Testis (tissue), 2 donors: ENCODE results near the gene IL36G.

Experiments
- CTCF ChIP-seq, 3 experiments: fragments of 450-650 bp in 2 of 3; fragments of 200-600 bp in 1 of 3; sonication (generic) in 1 of 3; IDR thresholded peaks; one replicate each; pipeline ENCODE4 v1.5.1; 2016 to 2019; ENCODE audit warnings: antibody characterized with exemption in 3 of 3, mild to moderate bottlenecking in 2 of 3, moderate library complexity in 1 of 3
- POLR2A ChIP-seq: fragments of 450-650 bp; IDR thresholded peaks from one replicate; pipeline ENCODE4 v1.6.1; 2017; ENCODE audit warnings: antibody characterized with exemption, mild to moderate bottlenecking, moderate library complexity

DNA sequence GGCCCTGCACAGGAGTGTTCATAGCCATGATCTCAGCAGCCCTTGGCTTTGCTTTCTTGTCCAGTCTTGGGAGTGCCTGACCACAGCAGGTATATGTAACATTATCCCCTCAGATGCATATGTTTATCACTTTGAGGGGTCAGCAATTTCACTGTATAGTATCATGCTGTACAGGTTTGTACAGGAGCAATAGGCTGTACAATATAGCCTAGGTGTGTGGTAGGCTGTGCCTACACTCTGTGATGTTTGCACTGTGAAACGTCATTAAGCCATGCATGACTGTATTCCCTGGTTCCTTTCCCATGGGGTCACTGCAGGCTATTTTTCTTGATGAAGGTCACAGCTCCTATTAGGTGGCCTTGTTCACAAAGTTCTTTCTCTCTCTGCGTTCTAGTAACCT lies 4.7 kb upstream of the IL36G start:
- TF ChIP-seq POLR2A (no peak), CTCF (IDR thresholded peaks at IDR 0.05) (no peak)
